HG02678 (cell line): Measurements from ENCODE around the gene FBXL12.
A peak's percentile ranks its signal among the peaks of the same experiment; 100 is the strongest.
"Not testable (repeated sequence)": the region's sequence is repeated elsewhere in the genome, so short reads cannot be mapped to it uniquely, and the experiment has no call there.

Experiments used
- ATAC-seq: cut with Tn5 transposase; IDR thresholded peaks from one replicate; pipeline ENCODE4 v1.9.1; 2021; ENCODE audit warnings: mild to moderate bottlenecking, moderate library complexity; ENCODE audit not compliant: unreplicated experiment

The FBXL12 gene

GRCh38 chr19:9842834-9843625, 24.2 kb upstream of the FBXL12 start:
- ATAC-seq: no peak

DNA sequence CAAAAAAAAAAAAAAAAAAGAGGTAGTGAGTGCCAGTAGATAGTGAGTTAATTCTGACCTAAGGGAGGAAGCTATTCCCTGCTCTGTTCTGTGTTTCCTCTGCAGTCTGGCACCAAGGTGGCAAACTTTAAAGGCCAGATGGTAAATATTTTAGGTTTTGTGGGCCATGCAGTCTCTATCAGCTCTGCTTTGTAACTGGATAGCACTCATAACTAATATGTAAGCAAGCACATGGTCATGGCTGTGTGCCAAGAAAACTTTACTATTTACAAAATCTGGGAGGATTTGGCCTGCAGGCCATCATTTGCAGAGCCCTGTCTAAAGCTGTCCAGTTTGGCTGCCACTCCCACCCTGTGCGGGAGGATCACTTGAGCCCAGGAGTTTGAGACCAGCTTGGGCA, 20.5 kb upstream of the FBXL12 start:
- ATAC-seq: no peak

GRCh38 chr19:9838324-9838723, 19.4 kb upstream of the FBXL12 start:
- no peak for ATAC-seq

- ATAC-seq: no peak
These were observed 17.1 kb upstream of the FBXL12 start for GRCh38 chr19:9836021-9836420.

DNA sequence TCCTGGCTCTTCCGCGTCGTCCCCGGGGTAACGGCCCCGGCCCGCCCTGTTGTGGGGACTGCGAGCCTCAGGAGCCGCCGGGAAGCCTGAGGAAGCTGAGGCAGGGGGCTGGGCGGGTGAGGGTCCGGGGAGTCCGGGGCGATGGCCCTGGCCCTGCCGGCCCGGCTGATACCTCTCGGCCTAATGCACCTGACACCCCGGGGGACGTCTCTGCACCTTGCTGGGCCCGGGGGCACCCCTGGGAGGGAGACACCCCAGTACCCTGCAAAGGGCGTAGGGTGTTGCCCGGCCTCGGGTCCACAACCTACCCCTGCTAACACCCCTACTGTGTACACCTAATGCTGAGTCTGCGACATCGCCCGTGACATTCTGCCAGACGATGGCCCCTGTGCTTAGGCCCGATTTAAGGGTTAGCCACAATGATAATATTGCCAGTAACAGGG, 16.6 kb upstream of the FBXL12 start:
- peak; percentile 12 for ATAC-seq

DNA sequence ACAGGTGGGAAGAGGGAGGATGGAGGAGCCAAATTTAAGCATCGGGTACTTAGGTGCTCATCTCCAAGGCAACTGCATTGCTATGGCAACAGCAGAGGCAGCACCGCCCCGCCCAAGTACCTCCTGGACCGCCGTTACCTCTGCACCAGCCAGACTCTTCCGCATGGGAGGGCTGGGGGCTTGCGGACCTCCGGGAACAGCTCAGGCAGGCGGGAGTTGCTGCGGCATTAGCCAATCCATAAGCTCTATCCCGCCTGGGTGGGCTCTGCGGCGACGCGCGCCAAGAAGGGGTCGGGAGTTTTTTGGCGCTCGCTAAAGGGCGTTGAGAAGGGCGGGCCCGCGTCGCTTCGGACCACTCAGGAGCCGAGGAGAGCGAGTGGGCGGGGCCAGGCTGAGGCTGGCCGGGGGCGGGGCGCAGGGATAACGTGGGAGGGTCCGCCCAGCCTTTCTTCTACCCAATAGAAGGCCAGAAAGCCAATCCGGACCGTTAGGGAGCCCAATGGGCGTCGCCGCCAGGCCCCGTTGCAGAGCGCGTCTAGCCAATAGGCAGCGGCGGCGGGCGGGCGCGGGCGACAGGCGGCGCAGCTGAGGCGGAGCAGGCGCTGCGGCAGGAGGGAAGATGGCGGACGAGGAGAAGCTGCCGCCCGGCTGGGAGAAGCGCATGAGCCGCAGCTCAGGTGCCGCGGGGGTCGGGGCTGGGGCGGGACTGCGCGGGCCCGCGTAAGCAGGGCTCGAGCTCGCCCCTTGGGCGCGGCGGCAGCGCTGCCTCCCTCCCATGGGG, 16.0 kb upstream of the FBXL12 start, which contains the start of gene PIN1:
TSS of gene PIN1 (plus strand) at position 593 of the 781 bp plus-strand sequence. CDS start at position 620, 27 bp downstream.
- ATAC-seq: peak; percentile 97

DNA sequence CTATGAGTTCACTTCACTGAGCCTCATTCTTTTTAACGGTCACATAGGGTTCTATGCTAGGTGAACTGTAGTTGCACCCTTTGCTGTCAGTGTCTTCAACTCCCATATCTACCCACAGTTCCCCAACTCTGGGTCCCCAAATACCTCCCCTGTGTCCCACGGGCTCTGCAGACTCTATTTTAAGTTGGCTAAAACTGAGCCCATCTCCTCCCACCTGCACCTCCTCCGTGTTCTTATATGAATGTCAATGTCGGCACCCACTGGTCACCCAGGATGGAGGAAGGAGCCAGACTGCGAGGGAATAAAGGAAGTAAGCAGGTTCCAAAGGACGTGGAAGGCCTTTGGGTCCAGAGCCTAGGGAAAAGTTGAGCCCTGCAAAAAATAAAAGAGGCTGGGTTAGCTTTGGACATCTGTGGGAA, 15.4 kb upstream of the FBXL12 start:
- ATAC-seq: no peak

DNA sequence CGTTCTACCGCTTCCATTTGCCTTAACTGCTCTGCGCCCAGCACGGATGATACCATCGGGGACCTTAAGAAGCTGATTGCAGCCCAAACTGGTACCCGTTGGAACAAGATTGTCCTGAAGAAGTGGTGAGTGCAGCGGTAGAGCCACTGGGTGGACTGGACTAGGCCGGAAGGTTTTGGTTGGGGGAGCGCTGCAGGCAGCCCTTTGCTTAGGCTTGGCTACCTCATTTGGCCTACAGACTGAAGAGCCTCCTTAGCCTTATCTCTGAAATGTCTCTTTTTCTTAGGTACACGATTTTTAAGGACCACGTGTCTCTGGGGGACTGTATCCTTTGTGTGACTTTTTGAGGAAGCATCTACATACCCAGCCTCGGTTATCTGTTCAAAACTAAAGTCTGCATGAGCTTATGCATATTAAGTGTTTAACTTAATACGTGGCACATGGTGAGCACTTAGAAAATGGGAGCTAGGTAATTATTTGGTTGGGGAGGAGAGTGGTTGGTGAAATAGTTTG, 9.7 kb upstream of the FBXL12 start:
- no peak for ATAC-seq

GRCh38 chr19:9827289-9828238, 8.7 kb upstream of the FBXL12 start, which contains the start of gene UBL5:
Gene UBL5, plus strand, starts transcription at chr19:9827918. Its CDS starts 420 bp downstream, at chr19:9828338.
- ATAC-seq: peak; percentile 90

DNA sequence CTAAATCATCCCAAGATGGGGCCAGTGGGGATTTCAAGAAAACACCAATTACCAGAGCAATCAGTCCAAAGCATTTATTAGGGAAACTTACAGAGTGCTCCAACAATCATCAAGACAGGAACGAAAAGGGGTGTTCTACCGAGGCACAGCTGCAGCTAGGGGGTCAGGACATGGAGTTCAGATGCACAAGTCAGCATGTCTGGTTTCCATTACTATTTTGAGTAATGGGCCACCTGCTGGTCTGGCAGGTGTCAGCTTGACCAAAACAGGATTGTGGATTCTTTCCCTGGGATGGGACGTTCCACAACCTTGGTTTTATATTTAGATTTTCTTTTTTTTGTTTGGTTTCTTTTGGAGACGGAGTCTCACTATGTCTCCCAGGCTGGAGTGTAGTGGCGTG, 4.9 kb upstream of the FBXL12 start:
- ATAC-seq: no peak

- ATAC-seq: not testable (repeated sequence)
These were observed 1.2 kb upstream of the FBXL12 start for GRCh38 chr19:9820034-9820433.

DNA sequence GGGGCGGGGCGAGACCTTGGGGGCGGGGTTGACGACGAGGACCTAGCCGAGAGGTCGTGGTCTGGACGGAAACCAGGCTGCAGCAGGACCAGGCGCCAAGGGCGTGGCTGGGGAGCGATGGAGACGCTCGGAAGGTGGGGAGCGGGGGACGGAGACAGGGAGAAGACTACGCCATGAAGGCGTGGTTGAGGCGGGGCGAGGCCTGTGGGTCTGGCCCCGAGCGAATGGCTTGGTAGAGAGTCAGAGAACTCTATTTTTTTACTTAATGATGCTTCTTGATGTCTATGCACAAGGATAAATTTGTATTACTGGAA, 674 bp upstream of the FBXL12 start:
- ATAC-seq: no peak

- ATAC-seq: no peak
These were observed 625 bp downstream of the FBXL12 start for GRCh38 chr19:9818175-9818733.

DNA sequence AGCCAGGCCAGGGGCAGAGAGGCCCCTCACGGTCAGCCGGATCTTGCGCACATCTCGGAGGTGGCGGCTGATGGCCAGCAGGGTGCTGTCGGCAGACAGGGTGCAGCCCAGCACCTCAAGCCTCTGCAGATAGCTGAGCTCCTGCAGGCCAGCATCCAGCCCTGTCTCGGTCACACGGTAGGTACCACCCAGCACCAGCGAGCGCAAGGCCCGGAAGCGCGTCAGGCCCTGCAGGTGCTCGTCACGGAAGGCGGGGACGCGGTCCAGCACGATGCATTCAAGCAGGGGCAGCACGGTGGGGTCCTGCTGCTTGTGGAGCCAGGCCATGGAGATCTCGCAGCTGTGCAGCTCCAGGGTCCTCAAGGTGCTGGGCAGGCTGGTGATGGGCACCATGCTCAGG, 7.7 kb downstream of the FBXL12 start:
- ATAC-seq: no peak

GRCh38 chr19:9808855-9809824, 9.7 kb downstream of the FBXL12 start:
- no peak for ATAC-seq

DNA sequence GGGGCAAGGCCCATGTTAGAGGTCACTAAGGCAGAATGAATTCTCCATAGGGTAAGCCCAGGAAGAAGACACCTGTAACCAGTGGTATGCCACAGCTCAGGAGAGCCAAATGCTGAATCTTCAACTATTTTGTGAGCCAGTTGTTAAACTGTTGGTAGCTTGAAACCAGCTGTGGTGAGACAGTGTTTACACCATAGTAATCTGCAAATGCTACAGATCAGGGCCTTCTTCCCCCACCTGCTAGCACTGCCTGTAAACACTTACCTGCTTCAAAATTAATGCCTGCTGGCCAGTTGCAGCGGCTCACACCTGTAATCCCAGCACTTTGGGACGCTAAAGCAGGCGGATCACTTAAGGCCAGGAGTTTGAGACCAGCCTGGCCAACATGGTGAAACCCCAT, 12.1 kb downstream of the FBXL12 start:
- ATAC-seq: no peak

DNA sequence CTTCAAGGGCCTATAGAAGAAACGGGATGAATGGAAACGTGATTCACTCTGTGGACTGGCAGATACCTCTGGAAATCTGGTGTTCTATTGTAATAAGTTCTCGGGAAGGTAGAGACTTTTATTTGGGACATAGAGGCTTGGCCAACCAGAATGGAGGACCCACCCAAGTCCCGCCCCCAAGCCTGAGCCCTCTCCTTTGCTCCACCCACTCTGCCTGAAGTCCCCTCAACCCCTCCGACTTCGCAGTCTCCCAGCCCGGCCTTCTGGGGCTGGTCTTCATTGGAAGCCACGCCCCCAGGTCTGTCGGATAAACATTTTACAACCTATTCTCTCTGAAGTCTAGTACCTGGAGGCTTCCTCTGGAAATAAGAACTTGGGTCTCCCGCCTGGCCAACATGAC, 16.9 kb downstream of the FBXL12 start:
- no peak for ATAC-seq

DNA sequence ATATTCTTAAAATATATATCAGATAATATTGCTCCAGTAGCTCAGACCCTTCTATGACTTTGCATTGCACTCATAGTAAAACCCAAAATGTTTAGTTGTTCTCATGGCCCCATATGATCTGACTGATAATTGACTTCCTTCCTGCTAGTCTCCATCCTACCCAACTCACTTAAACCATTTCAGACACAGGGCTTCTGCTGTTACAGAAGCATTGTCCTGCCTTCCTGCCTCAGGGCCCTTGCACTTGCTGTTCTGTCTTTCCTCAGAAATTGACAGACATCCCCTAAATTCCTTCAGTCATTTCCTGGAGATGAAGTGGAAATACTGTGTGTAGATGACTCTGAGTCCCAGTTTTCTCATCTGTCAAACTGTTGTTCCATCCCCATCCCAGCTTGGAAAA, 19.7 kb downstream of the FBXL12 start:
- no peak for ATAC-seq

GRCh38 chr19:9797871-9798270, 21.0 kb downstream of the FBXL12 start:
- no peak for ATAC-seq
